ENCODE measurements around the gene PRIMA1. TPM values are rescaled to one million over a fixed set of nuclear protein-coding genes. Genes with fewer than 3 reads are reported as not detected.
A peak's percentile ranks its signal among the peaks of the same experiment; 100 is the strongest.

PRIMA1 gene
- total RNA-seq, 1 experiment from 2014 or later: 2.3 TPM

DNA sequence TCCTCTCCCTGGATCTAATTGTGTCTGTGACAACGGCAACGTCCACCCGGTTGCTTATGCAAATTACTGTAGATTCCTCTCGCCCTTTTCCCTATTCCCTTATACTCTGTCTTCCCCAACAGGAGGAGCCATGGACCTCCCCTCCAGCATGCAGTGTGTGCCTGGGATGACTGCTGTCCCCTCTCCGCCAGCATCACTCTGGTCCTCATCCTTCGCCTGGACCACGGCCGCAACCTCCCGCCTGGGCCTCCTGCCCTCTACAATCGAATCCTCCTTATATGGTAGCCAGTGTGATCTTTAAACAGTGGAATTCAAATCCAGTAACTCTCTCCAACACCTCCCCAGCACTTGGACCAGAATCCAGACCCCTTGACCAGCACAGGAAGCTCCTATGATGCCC, 30.6 kb upstream of the PRIMA1 start:
- Histone ChIP-seq H3K27me3 (ENCODE audit: insufficient read depth, low read length) (no peaks in the 10 kb centered on the region), H4K8ac (replicated peaks; ENCODE audit: insufficient read length, low read depth, low read length) (no peak overlapping the region), H2BK120ac (ENCODE audit: low read depth, low read length, poor library complexity, severe bottlenecking) (no peak overlapping the region), H3K4ac (ENCODE audit: low read depth, low read length) (no peak overlapping the region), H3K4me1 (ENCODE audit: insufficient read depth, low read length) (no peaks in the 10 kb centered on the region), H3T11ph (ENCODE audit: low read length) (no peak overlapping the region), H3K79me1 (ENCODE audit: insufficient read depth, low read depth, low read length, poor library complexity, severe bottlenecking) (no peaks in the 10 kb centered on the region), H3K9ac (ENCODE audit: extremely low read depth, insufficient read length, low read length) (no peak overlapping the region), H3K9me3 (ENCODE audit: control insufficient read depth, low read depth, low read length) (no peaks in the 10 kb centered on the region), H3K23ac (ENCODE audit: insufficient read length, low read depth, low read length) (no peak overlapping the region), H2BK15ac (ENCODE audit: low read depth, low read length) (no peak overlapping the region), H4K5ac (ENCODE audit: insufficient read length, low read depth, low read length) (no peak overlapping the region), H3K18ac (ENCODE audit: insufficient read length, low read depth, low read length) (no peak overlapping the region), H2BK20ac (ENCODE audit: low read depth, low read length, poor library complexity, severe bottlenecking) (no peak overlapping the region), H2BK12ac (ENCODE audit: insufficient read length, low read depth, low read length) (no peak overlapping the region), H3K23me2 (ENCODE audit: insufficient read length, low read depth, low read length, poor library complexity, severe bottlenecking) (peaks cover 3% of the 10 kb centered on the region), H2AFZ (ENCODE audit: low read length) (no peak overlapping the region), H3K14ac (ENCODE audit: insufficient read depth, low read length) (no peak overlapping the region), H3K27ac (ENCODE audit: insufficient read length, low read depth, low read length) (no peak overlapping the region), H4K20me1 (ENCODE audit: control insufficient read depth, insufficient read depth, insufficient read length) (no peaks in the 10 kb centered on the region), H3K4me2 (ENCODE audit: insufficient read depth, insufficient read length, low read length) (no peak overlapping the region), H2BK5ac (ENCODE audit: insufficient read length, low read length) (no peak overlapping the region), H3K79me2 (ENCODE audit: insufficient read depth, low read length) (no peaks in the 10 kb centered on the region), H4K91ac (ENCODE audit: insufficient read length, low read depth, low read length) (no peak overlapping the region), H3K56ac (ENCODE audit: insufficient read length, low read depth, low read length) (no peak overlapping the region), H2AK5ac (ENCODE audit: insufficient read length, low read length) (no peak overlapping the region)
- Mint-ChIP-seq H3K27ac (peak overlapping the region in 1 of 3 experiments; percentile 56; a peak in 2 of 7 replicates), H3K9me3 (peaks cover 19% of the 10 kb centered on the region in 2 experiments), H3K4me1 (peaks cover 0 to 11% of the 10 kb centered on the region in 2 experiments; a peak in 2 of 4 replicates), H3K4me3 (no peak overlapping the region), H3K27me3 (ENCODE audit: low read depth) (peaks cover 2% of the 10 kb centered on the region; the same call in 1 of the 2 replicates), H3K36me3 (ENCODE audit: insufficient read depth in 1 of 3, low read depth in 3 of 3) (peaks cover 4 to 13% (median 5%) of the 10 kb centered on the region in 3 experiments)
- WGBS (ENCODE audit: extremely low coverage, insufficient read length, low lambda C conversion rate): no CpG with 5 or more reads among the region's 10 CpGs
- DNase-seq: no peak
- TF ChIP-seq, protein P1, sequence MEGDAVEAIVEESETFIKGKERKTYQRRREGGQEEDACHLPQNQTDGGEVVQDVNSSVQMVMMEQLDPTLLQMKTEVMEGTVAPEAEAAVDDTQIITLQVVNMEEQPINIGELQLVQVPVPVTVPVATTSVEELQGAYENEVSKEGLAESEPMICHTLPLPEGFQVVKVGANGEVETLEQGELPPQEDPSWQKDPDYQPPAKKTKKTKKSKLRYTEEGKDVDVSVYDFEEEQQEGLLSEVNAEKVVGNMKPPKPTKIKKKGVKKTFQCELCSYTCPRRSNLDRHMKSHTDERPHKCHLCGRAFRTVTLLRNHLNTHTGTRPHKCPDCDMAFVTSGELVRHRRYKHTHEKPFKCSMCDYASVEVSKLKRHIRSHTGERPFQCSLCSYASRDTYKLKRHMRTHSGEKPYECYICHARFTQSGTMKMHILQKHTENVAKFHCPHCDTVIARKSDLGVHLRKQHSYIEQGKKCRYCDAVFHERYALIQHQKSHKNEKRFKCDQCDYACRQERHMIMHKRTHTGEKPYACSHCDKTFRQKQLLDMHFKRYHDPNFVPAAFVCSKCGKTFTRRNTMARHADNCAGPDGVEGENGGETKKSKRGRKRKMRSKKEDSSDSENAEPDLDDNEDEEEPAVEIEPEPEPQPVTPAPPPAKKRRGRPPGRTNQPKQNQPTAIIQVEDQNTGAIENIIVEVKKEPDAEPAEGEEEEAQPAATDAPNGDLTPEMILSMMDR (conservative IDR thresholded peaks at IDR 0.05): no peak

Data from H9 (cell line).